ENCODE data around the gene MOSMO. TPM values are rescaled to one million over a fixed set of nuclear protein-coding genes. Genes with fewer than 3 reads are reported as not detected.

Gene MOSMO
- polyA plus RNA-seq, 3 donors, result 0.95 to 9.1 (median 2.5) TPM

GRCh38 chr16:22093996-22094395, 86.1 kb downstream of the MOSMO start:
- Histone ChIP-seq H2AFZ (ENCODE audit: insufficient read depth, low read depth, low read length, poor library complexity, severe bottlenecking) (no peak overlapping the region), H3K4me1 (ENCODE audit: control insufficient read depth in 1 of 2, insufficient read depth in 2 of 2, low read length in 2 of 2) (no peaks in the 10 kb centered on the region), H3K4me3 (replicated peaks in 1 of 3; ENCODE audit: low read depth in 2 of 3, low read length in 3 of 3) (no peak overlapping the region), H3K9ac (ENCODE audit: insufficient read depth, low read length, poor library complexity, severe bottlenecking) (no peak overlapping the region), H3K4me2 (replicated peaks; ENCODE audit: extremely low read depth, low read length, poor library complexity, severe bottlenecking) (no peak overlapping the region), H3K9me3 (replicated peaks in 1 of 2; ENCODE audit: control insufficient read depth in 1 of 2, insufficient read depth in 1 of 2, low read length in 2 of 2) (no peaks in the 10 kb centered on the region), H4K20me1 (ENCODE audit: insufficient read depth, low read length) (no peaks in the 10 kb centered on the region), H3K79me2 (ENCODE audit: insufficient read depth, low read length) (no peaks in the 10 kb centered on the region), H3K27ac (ENCODE audit: low read depth in 1 of 2, low read length in 2 of 2) (no peak overlapping the region), H3K36me3 (replicated peaks in 1 of 2; ENCODE audit: control insufficient read depth in 1 of 2, insufficient read depth in 2 of 2, low read length in 2 of 2) (no peaks in the 10 kb centered on the region), H3K27me3 (ENCODE audit: control insufficient read depth in 2 of 2, insufficient read depth in 2 of 2, low read length in 2 of 2) (no peaks in the 10 kb centered on the region)
- Mint-ChIP-seq H3K36me3 (peaks cover 2 to 3% of the 10 kb centered on the region in 2 donors), H3K4me1 (peaks cover 2% of the 10 kb centered on the region), H3K9me3 (peaks cover 0 to 2% (median 0%) of the 10 kb centered on the region in 7 donors), H3K27me3 (ENCODE audit: low read depth in 3 of 3) (peaks cover 5 to 13% (median 8%) of the 10 kb centered on the region in 3 donors), H3K27ac (no peak overlapping the region), H3K4me3 (no peak overlapping the region)
- no peak for TF ChIP-seq CTCF (IDR thresholded peaks at IDR 0.05)
- DNase-seq, result no peak
- intact Hi-C loops (cut with micrococcal nuclease), result no loop called here
- no CpG with 5 or more reads among the region's 3 CpGs for WGBS (ENCODE audit: insufficient coverage)

- Histone ChIP-seq H3K27ac (ENCODE audit: low read depth in 1 of 2, low read length in 2 of 2) (no peak overlapping the region), H3K4me3 (replicated peaks in 1 of 3; ENCODE audit: low read depth in 2 of 3, low read length in 3 of 3) (no peak overlapping the region), H3K9ac (ENCODE audit: insufficient read depth, low read length, poor library complexity, severe bottlenecking) (no peak overlapping the region), H3K36me3 (replicated peaks in 1 of 2; ENCODE audit: control insufficient read depth in 1 of 2, insufficient read depth in 2 of 2, low read length in 2 of 2) (no peaks in the 10 kb centered on the region), H3K9me3 (replicated peaks in 1 of 2; ENCODE audit: control insufficient read depth in 1 of 2, insufficient read depth in 1 of 2, low read length in 2 of 2) (no peaks in the 10 kb centered on the region), H3K27me3 (ENCODE audit: control insufficient read depth in 2 of 2, insufficient read depth in 2 of 2, low read length in 2 of 2) (no peaks in the 10 kb centered on the region), H4K20me1 (ENCODE audit: insufficient read depth, low read length) (no peaks in the 10 kb centered on the region), H3K79me2 (ENCODE audit: insufficient read depth, low read length) (no peaks in the 10 kb centered on the region), H2AFZ (ENCODE audit: insufficient read depth, low read depth, low read length, poor library complexity, severe bottlenecking) (no peak overlapping the region), H3K4me1 (ENCODE audit: control insufficient read depth in 1 of 2, insufficient read depth in 2 of 2, low read length in 2 of 2) (no peaks in the 10 kb centered on the region), H3K4me2 (replicated peaks; ENCODE audit: extremely low read depth, low read length, poor library complexity, severe bottlenecking) (no peak overlapping the region)
- Mint-ChIP-seq H3K9me3 (peaks cover 0 to 2% (median 0%) of the 10 kb centered on the region in 7 donors), H3K36me3 (no peaks in the 10 kb centered on the region), H3K27me3 (ENCODE audit: low read depth in 3 of 3) (peaks cover 7 to 13% (median 10%) of the 10 kb centered on the region in 3 donors), H3K27ac (no peak overlapping the region), H3K4me1 (peaks cover 3% of the 10 kb centered on the region), H3K4me3 (peak overlapping the region in 1 of 2 donors; percentile 60)
- no peak for DNase-seq
- peak; percentile 40 for TF ChIP-seq CTCF (IDR thresholded peaks at IDR 0.05)
- WGBS (ENCODE audit: insufficient coverage), result 29% methylated on average over 3 of the region's 8 CpGs
- intact Hi-C loops (cut with micrococcal nuclease), result no loop called here
Measured at GRCh38 chr16:22098405-22099255, 90.7 kb downstream of the MOSMO start.

Measured in CD14-positive monocyte (primary cell).